ENCODE measurements around the gene ACVR2A. TPM values are rescaled to one million over a fixed set of nuclear protein-coding genes. Genes with fewer than 3 reads are reported as not detected.

ACVR2A gene
- total and polyA plus RNA-seq, 3 donors from 2014 or later: 11.4 to 38.3 (median 21.6) TPM

DNA sequence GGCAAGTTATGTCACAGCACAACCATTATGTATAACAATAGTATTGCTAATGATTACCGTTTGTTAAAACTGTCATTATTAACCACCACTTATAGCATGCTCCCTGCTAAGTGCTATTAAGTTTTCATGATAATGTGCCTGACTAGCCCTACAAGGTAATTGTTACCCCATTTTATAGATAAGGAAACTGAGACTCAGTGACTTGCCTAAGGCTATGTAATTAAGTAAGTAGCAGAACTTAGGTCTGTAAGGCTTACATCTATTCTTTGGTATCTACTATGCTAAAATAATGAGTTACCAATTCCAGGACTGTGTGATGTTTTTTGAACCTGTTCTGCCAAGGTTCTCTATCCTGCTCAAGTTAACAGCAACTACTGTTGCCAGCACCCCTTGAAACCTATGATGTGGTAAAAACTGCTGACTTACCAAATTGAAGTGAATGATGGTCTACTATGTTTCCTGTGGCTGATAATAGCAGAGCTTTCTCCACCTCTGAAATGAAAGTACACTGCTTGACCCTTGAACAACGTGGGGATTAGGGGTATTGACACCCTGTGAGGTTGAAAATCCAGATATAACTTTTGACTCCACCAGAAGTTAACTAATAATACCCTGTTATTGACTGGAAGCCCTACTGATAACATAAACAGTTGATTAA lies 18.2 kb downstream of the ACVR2A start:
- WGBS, 2 donors: 67 to 72% methylated on average over 2 of the region's 2 CpGs
- no peak for TF ChIP-seq POLR2A (IDR thresholded peaks at IDR 0.05)
- TF ChIP-seq, protein P1, sequence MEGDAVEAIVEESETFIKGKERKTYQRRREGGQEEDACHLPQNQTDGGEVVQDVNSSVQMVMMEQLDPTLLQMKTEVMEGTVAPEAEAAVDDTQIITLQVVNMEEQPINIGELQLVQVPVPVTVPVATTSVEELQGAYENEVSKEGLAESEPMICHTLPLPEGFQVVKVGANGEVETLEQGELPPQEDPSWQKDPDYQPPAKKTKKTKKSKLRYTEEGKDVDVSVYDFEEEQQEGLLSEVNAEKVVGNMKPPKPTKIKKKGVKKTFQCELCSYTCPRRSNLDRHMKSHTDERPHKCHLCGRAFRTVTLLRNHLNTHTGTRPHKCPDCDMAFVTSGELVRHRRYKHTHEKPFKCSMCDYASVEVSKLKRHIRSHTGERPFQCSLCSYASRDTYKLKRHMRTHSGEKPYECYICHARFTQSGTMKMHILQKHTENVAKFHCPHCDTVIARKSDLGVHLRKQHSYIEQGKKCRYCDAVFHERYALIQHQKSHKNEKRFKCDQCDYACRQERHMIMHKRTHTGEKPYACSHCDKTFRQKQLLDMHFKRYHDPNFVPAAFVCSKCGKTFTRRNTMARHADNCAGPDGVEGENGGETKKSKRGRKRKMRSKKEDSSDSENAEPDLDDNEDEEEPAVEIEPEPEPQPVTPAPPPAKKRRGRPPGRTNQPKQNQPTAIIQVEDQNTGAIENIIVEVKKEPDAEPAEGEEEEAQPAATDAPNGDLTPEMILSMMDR (IDR thresholded peaks at IDR 0.05): no peak
- H3K36me3 ChIP-seq (ENCODE audit: low read depth, missing control alignments): no peaks in the 10 kb centered on the region
- H3K27me3 ChIP-seq: no peaks in the 10 kb centered on the region
- intact Hi-C loops (cut with DNase I; ENCODE audit: low total_unique reads): no loop called here
- no peaks in the 10 kb centered on the region for H3K9me3 ChIP-seq
- DNase-seq: no peak
- no peak overlapping the region for H3K4me3 ChIP-seq
- H3K4me1 ChIP-seq: no peaks in the 10 kb centered on the region
- H3K27ac ChIP-seq: no peak overlapping the region

DNA sequence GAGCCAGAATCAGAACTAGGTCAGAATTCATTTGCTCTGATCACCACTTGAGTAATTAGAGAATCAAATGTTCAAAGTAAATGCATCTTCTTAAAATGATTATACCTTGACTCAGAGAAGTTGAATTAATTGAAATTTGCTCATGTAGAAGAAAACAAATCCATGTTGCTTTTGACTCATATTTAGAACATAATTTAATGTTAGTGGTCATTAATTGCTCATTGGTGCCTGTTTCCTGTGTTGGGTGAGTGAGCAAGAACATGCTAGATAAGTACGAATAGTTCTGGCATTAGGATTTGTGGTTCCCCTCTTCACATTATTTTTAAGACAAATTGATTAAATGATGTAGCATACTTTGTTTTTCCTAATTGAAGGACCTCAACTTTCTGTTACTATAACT lies 19.0 kb downstream of the ACVR2A start:
- Histone ChIP-seq H3K27me3 (no peaks in the 10 kb centered on the region), H3K27ac (no peak overlapping the region), H3K4me1 (no peaks in the 10 kb centered on the region), H3K4me3 (no peak overlapping the region), H3K9me3 (no peaks in the 10 kb centered on the region), H3K36me3 (ENCODE audit: low read depth, missing control alignments) (no peaks in the 10 kb centered on the region)
- intact Hi-C loops (cut with DNase I; ENCODE audit: low total_unique reads): no loop called here
- WGBS, 2 donors: 71 to 73% methylated on average over 1 of the region's 1 CpG
- no peak for DNase-seq
- TF ChIP-seq POLR2A (IDR thresholded peaks at IDR 0.05): no peak
- TF ChIP-seq, protein P1 (IDR thresholded peaks at IDR 0.05): no peak

DNA sequence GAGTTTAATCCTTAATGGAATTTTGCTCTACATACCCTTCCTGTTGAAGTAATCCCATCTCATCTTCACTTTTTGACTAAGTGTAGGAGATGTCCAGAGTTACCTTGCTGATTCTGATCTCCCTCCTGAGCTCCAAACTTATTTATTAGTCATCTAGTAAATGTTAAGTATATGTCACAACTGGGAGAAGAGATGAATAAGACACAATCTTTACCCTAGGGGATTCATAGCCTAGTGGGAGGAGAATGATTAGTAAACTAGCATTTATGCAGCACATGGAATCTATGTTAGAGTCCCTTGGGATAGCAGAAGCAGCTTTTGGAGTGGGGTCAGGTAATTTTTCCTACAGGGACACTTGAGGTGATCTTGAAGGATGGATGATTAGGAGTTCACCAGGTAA lies 20.7 kb downstream of the ACVR2A start:
- H3K27me3 ChIP-seq: no peaks in the 10 kb centered on the region
- no peak overlapping the region for H3K27ac ChIP-seq
- H3K36me3 ChIP-seq (ENCODE audit: low read depth, missing control alignments): no peaks in the 10 kb centered on the region
- intact Hi-C loops (cut with DNase I; ENCODE audit: low total_unique reads): no loop called here
- TF ChIP-seq, protein P1 (IDR thresholded peaks at IDR 0.05): no peak
- no peak for TF ChIP-seq POLR2A (IDR thresholded peaks at IDR 0.05)
- H3K4me1 ChIP-seq: no peaks in the 10 kb centered on the region
- no peaks in the 10 kb centered on the region for H3K9me3 ChIP-seq
- H3K4me3 ChIP-seq: no peak overlapping the region
- no peak for DNase-seq

DNA sequence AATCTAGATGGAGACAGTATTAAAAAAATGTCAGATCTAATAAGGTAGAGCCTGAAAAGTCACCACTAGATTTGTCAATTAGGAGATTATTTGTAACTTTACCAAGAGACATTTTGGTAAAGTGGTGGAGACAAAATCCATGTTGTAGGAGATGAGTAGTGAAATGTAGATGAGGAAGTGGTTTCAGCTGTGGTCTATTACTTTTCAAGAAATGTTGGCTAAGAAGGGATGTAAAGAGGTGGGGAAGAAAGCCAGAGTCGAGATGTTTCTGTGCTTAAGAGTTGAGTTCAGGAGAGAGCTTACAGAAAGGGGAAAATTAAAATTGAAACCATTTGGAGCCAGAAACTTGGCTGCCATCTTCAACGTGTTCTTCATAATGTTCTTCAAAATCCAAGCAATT lies 22.2 kb downstream of the ACVR2A start:
- TF ChIP-seq, protein P1 (IDR thresholded peaks at IDR 0.05): no peak
- TF ChIP-seq POLR2A (IDR thresholded peaks at IDR 0.05): no peak
- Histone ChIP-seq H3K9me3 (no peaks in the 10 kb centered on the region), H3K27me3 (no peaks in the 10 kb centered on the region), H3K4me3 (no peak overlapping the region), H3K27ac (no peak overlapping the region), H3K36me3 (ENCODE audit: low read depth, missing control alignments) (no peaks in the 10 kb centered on the region), H3K4me1 (no peaks in the 10 kb centered on the region)
- intact Hi-C loops (cut with DNase I; ENCODE audit: low total_unique reads): no loop called here
- WGBS, 2 donors: 74 to 81% methylated on average over 2 of the region's 2 CpGs
- DNase-seq: no peak

DNA sequence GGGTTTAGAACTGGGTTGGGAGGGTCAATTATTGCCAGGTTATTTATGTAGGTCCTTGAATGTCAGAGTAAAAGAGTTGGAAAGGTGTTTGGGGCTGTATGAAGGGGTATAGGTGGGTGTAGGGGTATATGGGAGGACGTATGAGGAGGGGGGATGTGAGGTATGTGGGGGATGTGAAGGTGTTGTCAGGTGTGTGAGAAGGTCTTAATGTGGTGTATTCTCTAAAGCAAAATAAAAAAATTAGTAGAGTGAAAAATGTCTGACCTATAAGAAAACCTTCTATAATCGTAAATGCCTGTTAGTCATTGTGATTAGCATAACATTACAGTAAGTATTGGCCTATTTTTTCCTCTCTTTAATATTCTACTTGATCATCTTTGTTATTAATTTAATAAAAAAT lies 25.1 kb downstream of the ACVR2A start:
- Histone ChIP-seq H3K9me3 (no peaks in the 10 kb centered on the region), H3K36me3 (ENCODE audit: low read depth, missing control alignments) (no peaks in the 10 kb centered on the region), H3K27ac (no peak overlapping the region), H3K4me3 (no peak overlapping the region), H3K27me3 (no peaks in the 10 kb centered on the region), H3K4me1 (no peaks in the 10 kb centered on the region)
- WGBS, 2 donors: 87 to 91% methylated on average over 2 of the region's 2 CpGs
- TF ChIP-seq, protein P1 (IDR thresholded peaks at IDR 0.05): no peak
- no peak for TF ChIP-seq POLR2A (IDR thresholded peaks at IDR 0.05)
- DNase-seq: no peak
- intact Hi-C loops (cut with DNase I; ENCODE audit: low total_unique reads): no loop called here

Measured in testis (tissue), 3 donors.